Mucosa of rectum (tissue), 2 donors: ENCODE data around the gene TEX2.

Source experiments
- H3K27ac ChIP-seq, 2 donors: one replicate each; pipeline ENCODE4 v1.7.0; 2013; ENCODE audit warnings: inconsistent platforms in 2 of 2, low read depth in 2 of 2, low read length in 2 of 2
- H3K27me3 ChIP-seq, 2 donors: one replicate each; pipeline ENCODE4 v1.7.0; 2013; ENCODE audit warnings: low read length in 2 of 2; ENCODE audit not compliant: control insufficient read depth in 2 of 2, insufficient read depth in 2 of 2
- H3K36me3 ChIP-seq, 2 donors: one replicate each; pipeline ENCODE4 v1.7.0; 2013; ENCODE audit warnings: low read length in 2 of 2; ENCODE audit not compliant: control insufficient read depth in 2 of 2, insufficient read depth in 2 of 2
- H3K4me1 ChIP-seq, 2 donors: one replicate each; pipeline ENCODE4 v1.7.0; 2013; ENCODE audit warnings: low read length in 2 of 2, mild to moderate bottlenecking in 1 of 2; ENCODE audit not compliant: control insufficient read depth in 2 of 2, insufficient read depth in 2 of 2
- H3K4me3 ChIP-seq, 2 donors: one replicate each; pipeline ENCODE4 v1.7.0; 2013; ENCODE audit warnings: low read length in 2 of 2
- H3K9ac ChIP-seq, 2 donors: one replicate each; pipeline ENCODE4 v1.7.0; 2013; ENCODE audit warnings: low read length in 2 of 2, low read depth in 1 of 2, mild to moderate bottlenecking in 1 of 2
- H3K9me3 ChIP-seq, 2 donors: one replicate each; pipeline ENCODE4 v1.7.0; 2013; ENCODE audit warnings: low read length in 2 of 2; ENCODE audit not compliant: control insufficient read depth in 2 of 2
- donor health status: healthy.
- donor health status: Normal muscosa, but diverticular disease.

Gene TEX2

GRCh38 chr17:64291268-64291851 is 28.3 kb upstream of the TEX2 start:
- Histone ChIP-seq H3K9ac (no peak overlapping the region), H3K27me3 (no peaks in the 10 kb centered on the region), H3K4me3 (no peak overlapping the region), H3K27ac (no peak overlapping the region), H3K9me3 (peaks cover 0 to 3% of the 10 kb centered on the region in 2 donors), H3K4me1 (no peaks in the 10 kb centered on the region), H3K36me3 (no peaks in the 10 kb centered on the region)

- Histone ChIP-seq H3K9ac (no peak overlapping the region), H3K4me3 (no peak overlapping the region), H3K4me1 (no peaks in the 10 kb centered on the region), H3K36me3 (no peaks in the 10 kb centered on the region), H3K27ac (no peak overlapping the region), H3K9me3 (peaks cover 0 to 3% of the 10 kb centered on the region in 2 donors), H3K27me3 (no peaks in the 10 kb centered on the region)
Measured at GRCh38 chr17:64289741-64290141, 26.7 kb upstream of the TEX2 start.

DNA sequence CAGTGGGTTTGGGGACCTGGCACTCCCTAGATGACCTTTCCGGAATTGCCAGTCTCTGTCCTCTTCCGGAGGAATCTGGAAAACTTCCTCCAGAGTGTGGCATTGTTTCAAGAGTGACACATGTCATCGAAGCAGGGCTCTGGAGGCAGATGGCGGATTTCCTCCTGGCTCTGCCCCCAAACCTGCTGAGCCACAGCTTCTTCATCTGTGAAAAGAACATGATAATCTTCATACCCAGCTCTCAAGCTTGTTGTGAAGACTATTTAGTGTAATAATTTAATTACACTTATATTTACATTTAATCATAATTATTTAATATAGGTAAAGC is 19.7 kb upstream of the TEX2 start:
- Histone ChIP-seq H3K36me3 (no peaks in the 10 kb centered on the region), H3K27me3 (no peaks in the 10 kb centered on the region), H3K4me1 (no peaks in the 10 kb centered on the region), H3K27ac (no peak overlapping the region), H3K9ac (no peak overlapping the region), H3K4me3 (no peak overlapping the region), H3K9me3 (no peaks in the 10 kb centered on the region)

- Histone ChIP-seq H3K27ac (no peak overlapping the region), H3K9me3 (no peaks in the 10 kb centered on the region), H3K4me1 (no peaks in the 10 kb centered on the region), H3K36me3 (no peaks in the 10 kb centered on the region), H3K27me3 (no peaks in the 10 kb centered on the region), H3K9ac (no peak overlapping the region), H3K4me3 (no peak overlapping the region)
Measured at GRCh38 chr17:64281962-64282752, 19.1 kb upstream of the TEX2 start.

DNA sequence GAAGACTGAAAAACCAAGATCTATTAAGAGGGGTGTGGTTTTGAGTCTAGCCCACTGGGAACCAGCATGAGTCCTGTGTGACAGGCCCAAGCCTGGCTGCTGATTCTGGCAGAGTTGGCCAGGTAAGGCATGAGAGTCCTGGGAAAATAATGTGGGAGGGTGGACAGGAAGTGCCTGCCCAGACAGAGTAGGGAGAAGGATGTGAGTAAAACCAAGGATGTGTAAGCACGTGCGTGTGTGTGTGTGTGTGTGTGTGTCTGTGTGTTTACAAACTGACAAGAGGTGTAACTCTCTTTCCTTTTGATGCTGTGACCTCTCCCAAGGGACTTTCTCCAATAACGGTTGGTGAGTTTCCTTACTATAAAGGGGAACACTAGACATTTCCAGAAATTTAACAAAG is 15.6 kb upstream of the TEX2 start:
- Histone ChIP-seq H3K36me3 (no peaks in the 10 kb centered on the region), H3K27ac (no peak overlapping the region), H3K9me3 (no peaks in the 10 kb centered on the region), H3K27me3 (no peaks in the 10 kb centered on the region), H3K9ac (no peak overlapping the region), H3K4me3 (no peak overlapping the region), H3K4me1 (no peaks in the 10 kb centered on the region)

DNA sequence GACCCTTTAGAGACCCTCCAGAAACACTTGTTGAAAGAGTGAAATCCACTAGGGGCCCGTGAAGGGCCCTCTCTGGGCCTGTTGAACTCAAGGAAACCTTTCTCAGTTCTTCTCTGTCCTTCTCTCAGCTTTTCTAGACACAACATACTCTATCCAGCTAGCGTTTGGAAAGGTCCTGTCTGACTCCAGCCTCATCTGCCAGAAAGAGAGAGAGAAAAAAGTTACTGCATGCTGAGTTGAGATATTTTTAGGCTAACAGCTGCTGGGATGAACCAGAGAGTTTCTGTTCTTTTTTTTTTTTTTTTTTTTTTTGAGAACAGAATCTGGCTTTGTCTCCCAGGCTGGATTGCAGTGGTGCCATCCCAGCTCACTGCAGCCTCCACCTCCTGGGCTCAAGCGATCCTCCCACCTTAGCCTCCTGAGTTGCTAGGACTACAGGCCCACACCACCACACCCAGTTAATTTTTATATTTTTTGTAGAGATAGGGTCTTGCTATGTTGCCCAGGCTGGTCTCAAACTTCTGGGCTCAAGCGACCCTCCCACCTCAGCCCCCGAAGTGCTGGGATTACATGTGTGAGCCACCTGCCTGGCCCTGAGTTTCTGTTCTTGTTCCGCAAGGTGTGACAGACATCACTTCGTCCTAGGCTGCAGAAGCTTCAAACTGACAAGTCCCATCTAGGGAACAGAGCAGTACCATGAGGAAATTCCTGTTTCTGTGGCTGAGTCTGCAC is 14.9 kb upstream of the TEX2 start:
- Histone ChIP-seq H3K27me3 (no peaks in the 10 kb centered on the region), H3K4me1 (no peaks in the 10 kb centered on the region), H3K4me3 (no peak overlapping the region), H3K27ac (peak overlapping the region; percentile 13 to 16), H3K9ac (no peak overlapping the region), H3K9me3 (no peaks in the 10 kb centered on the region), H3K36me3 (no peaks in the 10 kb centered on the region)

DNA sequence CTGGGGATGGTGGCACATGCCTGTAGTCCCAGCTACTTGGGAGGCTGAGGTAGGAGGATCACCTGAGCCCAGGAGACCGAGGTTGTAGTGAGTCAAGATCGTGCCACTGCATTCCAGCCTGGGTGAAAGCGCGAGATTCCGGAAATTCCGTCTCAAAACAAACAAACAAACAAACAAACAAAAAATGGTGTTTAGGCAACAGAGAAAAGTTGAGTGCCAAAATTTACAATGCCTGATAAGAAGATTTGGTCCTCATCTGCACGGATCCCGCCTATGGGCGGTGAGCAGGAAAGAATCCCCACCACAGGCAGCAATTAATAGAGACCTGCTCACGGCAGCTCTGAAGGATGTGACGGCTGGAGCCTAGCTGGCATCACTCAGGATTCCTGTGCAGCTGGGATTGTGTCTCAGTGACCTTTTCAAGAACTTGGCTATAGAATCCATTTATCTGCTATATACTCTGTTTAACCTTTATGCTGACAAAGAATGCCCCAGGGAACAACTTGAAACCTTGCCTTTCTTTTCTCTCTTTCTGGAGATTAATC is 14.0 kb upstream of the TEX2 start:
- no peak overlapping the region for H3K9ac ChIP-seq
- H3K27me3 ChIP-seq: no peaks in the 10 kb centered on the region
- H3K4me1 ChIP-seq: no peaks in the 10 kb centered on the region
- no peaks in the 10 kb centered on the region for H3K36me3 ChIP-seq
- H3K4me3 ChIP-seq: no peak overlapping the region
- H3K27ac ChIP-seq: peak overlapping the region in 1 of 2 donors; percentile 13
- no peaks in the 10 kb centered on the region for H3K9me3 ChIP-seq

DNA sequence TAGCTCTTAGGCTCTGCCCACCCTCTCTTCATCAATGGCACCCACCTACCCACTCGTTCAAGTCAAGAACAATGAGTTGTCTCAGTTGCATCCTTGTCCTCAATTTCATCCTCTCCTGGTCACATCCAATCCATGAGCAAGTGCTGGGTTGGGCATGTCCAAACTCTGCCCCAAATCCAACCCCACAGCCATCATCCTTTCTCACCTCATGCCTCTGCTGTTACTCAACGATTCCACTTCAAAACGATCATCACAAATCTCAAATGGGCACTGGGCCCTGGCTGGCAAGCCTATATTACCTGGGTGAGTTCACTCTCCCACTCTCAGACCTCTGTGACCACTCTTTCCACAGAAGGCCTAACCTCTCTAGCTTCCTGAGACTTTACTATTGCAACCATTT is 12.0 kb upstream of the TEX2 start:
- Histone ChIP-seq H3K4me1 (no peaks in the 10 kb centered on the region), H3K4me3 (no peak overlapping the region), H3K27ac (no peak overlapping the region), H3K9ac (no peak overlapping the region), H3K9me3 (no peaks in the 10 kb centered on the region), H3K36me3 (no peaks in the 10 kb centered on the region), H3K27me3 (no peaks in the 10 kb centered on the region)

GRCh38 chr17:64273006-64273405 is 9.9 kb upstream of the TEX2 start:
- H3K4me3 ChIP-seq: no peak overlapping the region
- H3K27me3 ChIP-seq: no peaks in the 10 kb centered on the region
- no peaks in the 10 kb centered on the region for H3K36me3 ChIP-seq
- no peak overlapping the region for H3K27ac ChIP-seq
- no peaks in the 10 kb centered on the region for H3K9me3 ChIP-seq
- no peaks in the 10 kb centered on the region for H3K4me1 ChIP-seq
- H3K9ac ChIP-seq: no peak overlapping the region

GRCh38 chr17:64270885-64271284 is 7.8 kb upstream of the TEX2 start:
- no peaks in the 10 kb centered on the region for H3K4me1 ChIP-seq

More at GRCh38 chr17:64270885-64271284, 7.8 kb upstream of the TEX2 start:
- Histone ChIP-seq H3K36me3 (no peaks in the 10 kb centered on the region), H3K4me3 (no peak overlapping the region), H3K9me3 (no peaks in the 10 kb centered on the region), H3K27ac (no peak overlapping the region), H3K9ac (no peak overlapping the region), H3K27me3 (no peaks in the 10 kb centered on the region)
